ELF-1 (cell line): Measurements from ENCODE around the gene ITGA8.
A peak's percentile ranks its signal among the peaks of the same experiment; 100 is the strongest.

ENCODE experiments used
- DNase-seq: peaks from one replicate; pipeline ENCODE4 v3.0.0-alpha.2; 2016; ENCODE audit warnings: low read depth, low spot score

Gene ITGA8

DNA sequence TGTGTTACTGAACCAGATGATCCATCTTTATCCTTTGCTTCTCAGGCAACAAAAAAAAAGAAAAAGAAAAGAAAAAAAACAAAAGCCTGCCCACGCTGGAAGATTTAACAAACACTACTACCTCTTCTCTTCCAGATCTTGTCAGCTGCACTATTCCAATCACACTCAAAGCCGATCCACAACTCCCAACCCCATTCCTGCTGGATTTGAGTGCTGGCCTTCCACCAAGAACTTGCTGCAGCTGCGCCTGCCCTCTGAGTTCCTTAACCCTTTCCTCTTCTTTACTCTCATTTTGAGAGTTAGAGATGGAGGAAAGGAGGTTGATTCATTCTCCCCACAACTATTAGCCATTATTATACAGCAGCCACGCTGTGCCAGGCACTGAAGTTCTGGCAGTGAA, 16.0 kb upstream of the ITGA8 start:
- no peak for DNase-seq

DNA sequence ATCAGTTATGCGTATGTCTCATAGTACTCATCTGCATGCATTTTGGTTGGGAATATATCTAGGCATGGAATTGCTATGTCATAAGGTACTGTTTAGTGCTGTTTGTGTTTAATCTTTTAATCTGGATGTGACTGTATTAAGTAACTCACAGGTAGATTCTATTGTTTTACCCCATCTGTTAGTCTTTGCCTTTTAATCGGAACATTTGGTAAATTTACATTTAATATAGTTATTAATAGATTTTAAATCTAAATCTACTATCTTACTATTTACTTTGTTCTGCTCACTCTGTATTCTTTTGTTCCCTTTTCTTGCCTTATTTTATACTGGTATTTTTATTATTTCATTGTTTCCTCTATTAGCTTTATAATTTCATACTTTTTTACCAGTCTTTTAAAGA, 10.6 kb upstream of the ITGA8 start:
- no peak for DNase-seq

DNA sequence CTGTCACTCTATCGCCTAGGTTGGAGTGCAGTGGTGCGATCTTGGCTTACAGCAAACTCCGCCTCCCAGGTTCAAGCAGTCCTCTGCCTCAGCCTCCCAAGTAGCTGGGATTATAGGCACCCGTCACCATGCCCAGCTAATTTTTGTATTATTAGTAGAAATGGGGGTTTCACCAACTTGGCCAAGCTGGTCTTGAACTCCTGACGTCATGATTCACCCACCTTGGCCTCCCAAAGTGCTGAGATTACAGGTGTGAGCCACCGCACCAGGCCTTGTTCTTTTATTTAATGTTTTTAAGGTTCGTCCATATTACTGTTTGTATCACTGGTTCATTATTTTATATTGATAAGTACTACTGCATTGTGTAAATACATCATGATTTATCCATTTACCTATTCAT, 10.2 kb upstream of the ITGA8 start:
- no peak for DNase-seq

- no peak for DNase-seq
Measured at GRCh38 chr10:15726042-15726441, 6.3 kb upstream of the ITGA8 start.

- peak; percentile 74 for DNase-seq
Measured at GRCh38 chr10:15725603-15726002, 5.9 kb upstream of the ITGA8 start.

- no peak for DNase-seq
Measured at GRCh38 chr10:15724683-15725082, 5.0 kb upstream of the ITGA8 start.

DNA sequence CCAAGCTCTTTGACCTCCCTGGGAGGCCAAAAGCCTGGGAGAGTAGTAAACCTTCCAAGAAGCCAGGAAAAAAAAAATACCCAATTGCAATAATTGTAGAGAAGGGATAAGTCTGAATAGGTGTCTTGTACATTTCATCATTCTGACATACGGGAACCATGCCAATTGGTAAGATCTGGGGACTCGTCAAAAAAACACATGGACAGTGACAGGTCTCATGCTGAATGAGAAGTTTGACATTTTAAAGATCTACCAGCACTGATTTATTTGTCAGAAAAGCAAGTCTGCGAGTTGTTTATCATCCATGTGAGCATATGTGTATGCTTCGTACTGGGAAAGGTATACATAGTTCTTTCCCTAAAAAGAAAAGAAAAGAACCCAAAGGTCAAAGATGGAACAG, 4.1 kb upstream of the ITGA8 start:
- DNase-seq = no peak

- DNase-seq = no peak
Measured at GRCh38 chr10:15720635-15721287, 1.0 kb upstream of the ITGA8 start.

DNA sequence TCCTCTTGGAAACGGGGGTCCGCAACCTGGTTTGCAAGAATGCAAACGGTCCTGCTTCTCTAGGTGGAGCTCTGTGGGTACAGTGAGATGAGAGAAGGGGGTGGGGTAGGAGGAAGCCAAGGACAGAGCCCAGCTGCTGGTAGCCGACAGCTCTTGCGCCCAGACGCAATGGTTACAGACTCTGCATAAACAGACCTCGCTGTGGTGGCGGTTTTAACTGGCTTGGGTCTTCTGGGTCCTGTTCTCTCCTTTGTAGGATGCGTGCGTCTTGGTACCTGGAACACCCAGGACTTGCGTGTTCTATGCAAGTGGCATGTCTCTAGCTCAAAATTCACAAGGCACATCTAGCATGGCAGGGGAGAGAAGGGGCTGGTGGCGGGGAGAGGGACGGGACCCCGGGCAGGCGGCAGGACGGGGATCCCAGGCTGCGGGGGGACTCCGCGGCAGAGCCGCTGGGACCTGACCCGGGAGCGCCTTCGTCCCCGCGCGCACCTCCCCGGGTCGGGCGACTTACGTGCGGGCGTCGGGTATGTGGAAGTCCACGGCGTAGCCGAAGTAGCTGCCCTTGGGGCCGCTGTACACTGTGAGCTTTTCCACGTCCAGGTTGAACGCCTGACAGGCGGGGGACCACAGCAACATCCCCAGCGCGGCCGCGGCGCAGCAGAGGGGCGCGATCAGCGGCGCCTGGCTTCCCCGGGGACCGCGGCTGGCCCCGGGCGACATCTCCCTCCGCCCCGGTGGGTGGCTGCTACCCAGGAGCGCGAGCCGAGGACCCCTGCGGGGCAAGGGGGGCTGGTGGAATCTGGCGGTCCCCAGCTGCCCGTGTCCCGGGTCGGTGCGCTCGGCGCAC, 448 bp downstream of the ITGA8 start:
- peak; percentile 70 for DNase-seq

GRCh38 chr10:15718694-15719048, 1.1 kb downstream of the ITGA8 start:
- no peak for DNase-seq

- peak; percentile 22 for DNase-seq
Measured at GRCh38 chr10:15715619-15716227, 4.0 kb downstream of the ITGA8 start.

DNA sequence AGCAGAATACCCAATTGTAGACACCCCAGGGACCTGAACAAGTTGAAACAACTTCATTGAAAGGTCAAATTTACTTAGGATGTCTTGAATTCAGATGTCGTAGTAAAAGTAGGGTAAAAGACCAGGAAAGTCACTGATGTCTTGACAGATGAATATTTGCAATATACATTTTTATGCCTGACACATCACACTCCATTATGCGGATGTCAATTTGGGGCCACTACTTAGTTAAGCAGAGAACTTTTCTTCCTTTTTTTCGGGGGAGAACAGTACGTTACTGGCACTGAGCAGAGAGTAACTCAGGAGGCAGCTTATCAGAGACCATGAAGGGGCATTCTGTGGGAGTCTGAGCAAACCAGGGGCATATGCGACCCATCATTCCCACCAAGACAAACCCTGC, 4.9 kb downstream of the ITGA8 start:
- no peak for DNase-seq

GRCh38 chr10:15712883-15713282, 6.8 kb downstream of the ITGA8 start:
- DNase-seq = no peak

DNA sequence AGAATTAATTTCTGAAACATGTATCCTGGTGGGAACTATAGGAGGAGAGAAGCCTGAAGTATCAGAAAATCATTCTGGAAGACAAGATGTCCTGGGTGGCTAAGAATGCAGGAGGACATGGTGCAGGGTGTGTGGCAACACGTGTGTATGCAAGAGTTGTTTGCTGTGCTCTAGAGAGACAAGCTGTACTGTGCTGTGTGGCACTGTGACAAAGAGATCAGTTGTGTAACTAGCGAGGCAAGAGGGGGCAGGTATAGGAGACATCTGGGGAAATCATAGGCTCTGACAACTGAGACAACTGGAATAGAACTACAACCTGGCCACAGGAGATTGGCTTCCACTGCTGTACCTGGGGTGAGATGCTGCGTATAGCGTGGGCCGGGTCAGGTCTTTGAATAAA, 9.3 kb downstream of the ITGA8 start:
- no peak for DNase-seq

GRCh38 chr10:15705298-15705697, 14.4 kb downstream of the ITGA8 start:
- no peak for DNase-seq

GRCh38 chr10:15704581-15704968, 15.1 kb downstream of the ITGA8 start:
- no peak for DNase-seq

DNA sequence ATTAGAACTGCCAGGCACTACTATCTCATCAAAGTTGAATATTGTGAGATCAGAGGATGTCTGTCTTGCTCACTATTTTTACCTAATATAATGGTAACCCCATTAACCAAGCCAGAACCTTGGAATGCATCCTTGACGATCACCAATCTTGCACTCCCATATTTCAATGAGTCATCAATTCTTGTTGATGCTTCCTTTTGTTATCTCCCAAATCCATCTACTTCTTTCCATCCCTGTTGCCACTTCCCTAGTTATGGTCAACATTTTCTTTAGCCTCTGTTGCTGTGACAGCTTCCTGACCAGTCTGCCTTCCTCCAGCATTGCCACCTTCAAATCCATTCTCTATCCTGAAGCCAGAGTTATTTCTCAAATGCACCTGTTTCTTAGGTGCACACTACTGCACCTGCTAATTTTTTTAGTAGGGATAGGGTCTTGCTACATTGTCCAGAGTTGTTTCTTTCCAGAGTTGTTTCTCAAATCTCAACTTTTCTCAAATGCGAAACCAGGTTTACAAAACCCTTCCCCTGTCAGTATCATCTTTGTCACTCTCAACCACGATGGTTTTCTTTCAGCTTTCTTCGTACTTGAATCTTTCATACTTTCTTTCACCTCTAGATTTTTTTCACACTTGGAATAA, 15.7 kb downstream of the ITGA8 start:
- DNase-seq = no peak

DNA sequence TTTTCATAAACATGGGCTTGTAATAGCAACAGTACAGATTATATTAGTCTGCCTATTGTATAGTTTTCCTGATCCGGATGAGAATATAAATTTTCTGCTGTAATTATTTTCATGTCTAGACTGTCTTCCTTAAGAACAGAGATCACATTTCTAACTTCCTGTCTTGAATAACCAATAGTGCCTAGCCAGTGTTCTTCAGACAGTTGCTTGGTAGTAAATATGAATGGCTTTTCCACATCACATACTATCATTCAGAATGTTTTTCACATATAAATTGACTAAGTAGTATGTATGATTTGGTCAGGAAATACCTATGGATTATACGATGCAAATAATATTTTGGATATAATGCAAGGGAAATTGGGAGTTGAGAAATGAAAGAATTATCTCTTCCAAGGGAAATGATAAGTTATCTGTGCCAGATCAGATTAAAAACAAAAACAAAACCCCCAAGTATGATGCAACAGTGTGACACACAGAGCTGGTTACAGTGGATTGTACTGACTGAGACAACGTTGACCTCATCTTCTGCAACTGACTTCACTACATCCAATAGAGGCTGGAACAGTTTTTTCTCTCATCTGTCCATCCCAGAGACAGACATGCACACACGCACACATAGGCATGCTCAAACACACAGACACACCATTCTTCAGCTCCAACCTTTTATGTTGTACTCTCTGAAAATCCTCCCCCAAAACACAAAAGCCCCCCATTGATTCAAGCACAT, 16.4 kb downstream of the ITGA8 start:
- DNase-seq = no peak

DNA sequence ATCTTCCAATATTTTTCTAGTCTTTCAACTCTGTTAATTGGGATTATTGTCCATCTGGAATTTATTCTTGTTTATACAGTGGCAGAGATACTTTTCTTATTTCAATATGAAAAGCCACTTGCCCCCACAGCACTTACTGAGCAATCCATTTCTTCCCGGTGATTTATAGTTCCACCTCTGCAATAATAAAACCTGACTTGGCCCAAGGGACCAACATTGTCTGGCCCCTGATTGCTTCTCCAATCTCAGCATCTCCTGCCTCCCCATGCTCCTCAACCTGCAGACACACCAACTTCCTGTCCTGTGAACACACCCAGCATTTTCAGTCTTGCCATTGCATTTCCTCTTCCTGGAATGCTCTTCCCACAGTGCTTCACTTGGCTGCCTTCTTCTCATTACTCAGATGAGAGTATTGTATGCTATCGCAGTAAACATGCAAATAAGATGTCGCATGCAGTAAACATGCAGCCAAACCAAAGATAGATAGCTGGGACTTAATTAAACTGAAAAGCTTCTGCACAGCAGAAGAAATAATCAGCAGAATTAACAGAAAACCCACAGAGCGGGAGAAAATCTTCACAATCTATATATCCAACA, 19.5 kb downstream of the ITGA8 start:
- no peak for DNase-seq

- peak; percentile 18 for DNase-seq
Measured at GRCh38 chr10:15695852-15696251, 23.9 kb downstream of the ITGA8 start.

GRCh38 chr10:15690031-15690430, 29.7 kb downstream of the ITGA8 start:
- no peak for DNase-seq
